ENCODE results near the gene KNL1.

GRCh38 chr15:40647523-40647922 lies 53.5 kb downstream of the KNL1 start:
- TF ChIP-seq CTCF (conservative IDR thresholded peaks at IDR 0.05) (no peak), EZH2 (IDR thresholded peaks at IDR 0.05; ENCODE audit: low read depth) (no peak)

Measured in PC-9 (cell line).